Fibroblast of lung (primary cell): ENCODE data around the gene HPSE2.

Experiments used
- CTCF ChIP-seq, 2 donors: IDR thresholded peaks in 1 of 2; conservative IDR thresholded peaks in 1 of 2; 1 replicate in 1 of 2; 2 replicates in 1 of 2; pipeline ENCODE4 v1.5.1; 2011 to 2012; ENCODE audit warnings: low read length in 2 of 2, control low read depth in 1 of 2, inconsistent platforms in 1 of 2, low read depth in 1 of 2, mild to moderate bottlenecking in 1 of 2
- EZH2 ChIP-seq: IDR thresholded peaks from 2 replicates; pipeline ENCODE4 v1.5.1; 2012; ENCODE audit warnings: low read length, control low read depth, mild to moderate bottlenecking; ENCODE audit errors: missing control alignments

GRCh38 chr10:99041468-99041867 is 194.2 kb downstream of the HPSE2 start:
- TF ChIP-seq CTCF (conservative IDR thresholded peaks at IDR 0.05 in 1 of 2, IDR thresholded peaks at IDR 0.05 in 1 of 2; ENCODE audit: low read depth in 1 of 2, low read length in 2 of 2), result no peak
- TF ChIP-seq EZH2, result no peak
